GM04504 (cell line): ENCODE results near the gene MOGAT1.
A peak's percentile ranks its signal among the peaks of the same experiment; 100 is the strongest.

ENCODE experiments used
- DNase-seq: peaks from one replicate; pipeline ENCODE4 v3.0.0-alpha.2; 2012; ENCODE audit warnings: low read depth

MOGAT1 gene

GRCh38 chr2:222671259-222672067, at the start of gene MOGAT1:
Gene MOGAT1, plus strand, starts transcription at chr2:222671658. Its CDS starts 128 bp downstream, at chr2:222671786.
- no peak for DNase-seq

GRCh38 chr2:222621893-222622292, 49.6 kb upstream of the MOGAT1 start:
- DNase-seq: no peak

GRCh38 chr2:222622910-222623309, 48.5 kb upstream of the MOGAT1 start:
- no peak for DNase-seq

- DNase-seq: no peak
These were observed 47.6 kb upstream of the MOGAT1 start for GRCh38 chr2:222623756-222624309.

- DNase-seq: no peak
These were observed 43.7 kb upstream of the MOGAT1 start for GRCh38 chr2:222627764-222628163.

GRCh38 chr2:222635295-222635694, 36.2 kb upstream of the MOGAT1 start:
- DNase-seq: no peak

- no peak for DNase-seq
These were observed 34.4 kb upstream of the MOGAT1 start for GRCh38 chr2:222637067-222637466.

GRCh38 chr2:222641336-222641735, 30.1 kb upstream of the MOGAT1 start:
- DNase-seq: no peak

DNA sequence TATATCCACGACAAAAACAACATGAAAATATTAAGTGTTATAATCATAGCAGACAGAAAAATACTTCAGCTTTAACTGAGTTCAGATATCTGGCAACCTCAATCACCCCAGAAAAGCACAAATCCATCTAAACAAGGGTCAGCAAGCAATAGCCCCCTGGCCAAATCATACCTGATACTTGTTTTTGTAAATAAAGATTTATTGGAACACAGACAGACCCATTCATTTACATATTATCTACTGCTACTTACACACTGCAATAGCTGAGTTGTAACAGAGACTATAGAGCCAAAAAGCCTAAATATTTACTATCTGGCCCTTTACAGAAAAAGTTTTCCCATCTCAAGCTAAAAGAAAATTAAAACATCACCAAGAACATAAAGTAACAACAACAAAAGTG, 28.3 kb upstream of the MOGAT1 start:
- DNase-seq: no peak

- no peak for DNase-seq
These were observed 25.4 kb upstream of the MOGAT1 start for GRCh38 chr2:222646008-222646407.

DNA sequence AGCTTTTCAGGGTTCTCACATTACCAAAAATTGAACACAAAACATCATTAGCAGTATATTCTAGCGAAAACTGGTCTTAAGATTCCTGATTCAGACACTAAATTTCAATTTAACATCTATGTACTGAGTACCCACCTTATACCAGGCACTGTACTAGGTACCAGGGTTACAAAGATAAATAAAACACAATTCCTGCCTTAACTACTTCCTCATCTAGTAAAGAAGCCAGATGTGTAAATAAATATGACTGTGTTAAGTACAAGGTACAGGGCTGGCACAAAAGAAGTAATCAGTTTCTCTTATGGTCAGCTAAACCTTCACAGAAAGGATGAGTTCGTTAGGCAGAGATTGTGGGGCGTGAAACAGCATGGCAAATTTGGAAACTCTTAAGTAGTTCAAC, 21.7 kb upstream of the MOGAT1 start:
- no peak for DNase-seq

GRCh38 chr2:222651718-222652418, 19.6 kb upstream of the MOGAT1 start:
- DNase-seq: peak; percentile 46

DNA sequence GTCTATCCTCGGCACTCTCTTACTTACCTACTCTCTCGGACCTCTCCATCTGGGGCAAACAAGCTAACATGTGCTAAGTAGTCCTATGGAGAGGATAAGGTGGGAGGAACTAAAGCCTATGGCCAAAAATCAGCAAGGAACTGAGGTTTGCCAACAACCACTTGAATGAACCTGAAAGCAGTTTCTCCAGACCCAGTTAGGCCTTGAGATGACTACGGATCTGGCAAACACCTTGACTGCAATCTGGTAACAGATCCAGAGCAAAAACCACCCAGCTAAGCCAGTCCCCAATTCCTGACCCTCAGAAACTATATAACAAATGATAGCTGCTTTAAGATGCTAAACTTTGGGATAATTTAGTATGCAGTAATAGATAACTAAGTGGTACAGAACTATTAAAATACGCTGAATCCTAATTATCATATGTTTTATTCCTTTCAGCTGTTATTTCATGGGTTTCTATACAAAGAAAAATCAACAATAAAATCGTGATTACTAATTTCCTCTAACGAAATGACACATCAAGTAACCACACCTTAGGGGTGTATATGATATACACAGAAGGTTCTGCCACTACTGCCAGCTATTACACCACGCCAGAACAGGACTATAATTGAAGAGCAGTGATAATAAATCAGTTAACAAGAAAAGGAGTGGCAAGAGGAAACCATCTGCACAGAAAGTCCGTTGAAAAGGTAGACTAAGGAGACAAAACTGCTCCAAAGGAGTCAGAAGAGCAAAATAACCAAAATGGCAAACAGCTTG, 18.8 kb upstream of the MOGAT1 start:
- no peak for DNase-seq

DNA sequence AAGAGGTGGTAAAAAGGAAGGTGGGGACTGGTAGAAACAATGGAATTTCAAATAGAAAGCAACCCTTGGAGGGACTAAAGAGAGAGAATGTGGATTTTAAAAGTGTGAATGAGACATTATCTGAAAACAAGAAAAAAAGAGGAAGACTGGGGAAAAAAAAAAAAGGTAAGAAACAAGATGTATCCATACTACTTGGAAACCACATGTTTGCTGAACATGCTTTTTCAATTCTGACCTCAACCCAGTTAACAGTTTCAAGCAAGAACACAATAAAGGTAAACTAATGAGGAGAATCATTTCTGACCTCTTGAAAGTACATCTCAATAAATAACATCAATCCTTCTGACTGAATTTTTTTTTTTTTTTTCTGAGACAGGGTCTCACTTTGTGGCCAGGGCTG, 18.2 kb upstream of the MOGAT1 start:
- DNase-seq: no peak

DNA sequence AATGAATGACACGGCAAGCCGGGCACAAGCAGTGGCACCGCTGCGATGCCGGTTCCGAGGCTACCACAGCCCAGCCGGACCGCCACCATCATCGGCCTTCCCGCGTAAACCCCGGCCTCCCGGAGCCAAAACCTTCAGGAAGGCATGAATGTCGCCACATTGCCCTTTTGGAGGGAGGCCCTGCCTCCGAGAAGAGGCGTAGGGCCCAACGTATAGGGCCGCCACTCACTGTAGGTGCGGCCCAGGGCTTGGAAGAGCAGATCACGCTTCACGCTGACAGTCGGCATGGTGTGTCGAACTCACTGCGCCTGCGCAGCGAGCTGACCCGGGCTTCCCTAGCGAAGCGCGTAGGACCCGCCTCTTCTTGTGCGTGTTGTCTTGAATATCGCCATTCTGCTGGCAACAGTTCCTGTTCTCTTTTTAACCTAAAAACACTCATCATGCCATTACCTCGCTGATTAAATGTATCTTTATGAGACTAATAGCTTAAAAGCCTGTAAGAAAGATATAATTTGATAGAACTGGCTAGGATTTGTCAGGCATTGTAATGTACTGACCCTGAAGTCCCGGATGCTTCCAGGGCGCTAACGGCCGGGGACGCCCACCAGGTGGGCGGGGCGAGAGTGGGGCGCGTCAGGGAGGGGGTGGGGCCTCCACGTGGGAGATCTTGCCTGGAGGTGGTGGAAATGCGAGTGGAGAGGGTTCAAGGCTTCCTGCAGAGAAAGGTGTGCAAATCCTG, 15.5 kb upstream of the MOGAT1 start, which contains the start of gene FARSB:
TSS of gene FARSB (minus strand) at position 306 of the 739 bp plus-strand sequence. CDS start at position 287, 19 bp downstream.
- DNase-seq: peak; percentile 89

GRCh38 chr2:222656526-222657446, 14.7 kb upstream of the MOGAT1 start:
- no peak for DNase-seq

DNA sequence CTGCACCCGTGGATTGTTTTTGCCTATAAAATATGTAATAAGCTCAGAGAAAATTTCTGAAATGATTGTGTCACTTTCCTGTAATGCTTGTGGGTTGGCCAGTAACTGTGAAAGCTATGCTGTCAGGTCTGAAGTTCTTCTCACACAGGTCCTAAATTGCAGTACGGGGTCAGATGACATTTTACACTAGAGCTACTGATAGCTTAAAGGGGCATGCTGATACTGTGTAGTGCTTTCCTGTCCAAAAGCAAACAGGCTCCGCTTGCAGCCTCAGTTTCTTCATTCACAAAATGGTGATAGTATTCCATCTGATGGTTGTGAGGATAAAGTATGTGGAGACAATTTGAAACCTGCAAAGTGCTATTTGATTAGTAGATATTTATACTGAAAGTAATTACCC, 8.0 kb upstream of the MOGAT1 start:
- no peak for DNase-seq

GRCh38 chr2:222668494-222669154, 2.8 kb upstream of the MOGAT1 start:
- DNase-seq: no peak

- DNase-seq: no peak
These were observed 2.1 kb upstream of the MOGAT1 start for GRCh38 chr2:222669353-222669752.
